Measurements from ENCODE around the gene WHRN. TPM values are rescaled to one million over a fixed set of nuclear protein-coding genes. Genes with fewer than 3 reads are reported as not detected.

The WHRN gene
- total RNA-seq, 1 donor from 2014 or later, result 0.80 TPM

DNA sequence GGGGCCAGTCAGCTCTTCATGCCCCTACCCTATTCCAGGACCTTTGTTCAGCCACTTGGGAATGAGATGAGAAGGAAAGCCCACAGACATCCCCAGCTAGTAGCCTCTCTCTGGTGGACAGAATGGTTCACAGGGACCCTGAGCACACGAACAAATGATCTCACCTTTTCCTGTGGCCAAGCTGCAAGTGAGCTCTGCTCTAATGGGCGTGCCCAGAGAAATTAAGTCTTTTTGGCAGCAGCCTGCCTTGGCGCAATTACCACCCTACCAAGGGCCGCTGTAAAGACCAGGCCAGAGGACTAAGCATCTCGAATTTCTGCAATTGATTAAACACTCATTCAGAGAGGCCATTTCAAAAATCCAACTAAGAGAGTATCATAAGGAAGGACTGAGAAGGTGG, 56.0 kb downstream of the WHRN start:
- no peak for DNase-seq
- no peaks in the 10 kb centered on the region for H3K36me3 ChIP-seq
- no peak overlapping the region for H3K4me3 ChIP-seq
- peaks cover 23% of the 10 kb centered on the region for H3K27me3 ChIP-seq (ENCODE audit: low read depth)
- H3K27ac ChIP-seq (replicated peaks), result no peak overlapping the region
- intact Hi-C loops (cut with micrococcal nuclease), result no loop called here
- H3K9me3 ChIP-seq (replicated peaks), result peaks cover 5% of the 10 kb centered on the region
- H3K4me1 ChIP-seq, result no peaks in the 10 kb centered on the region
- TF ChIP-seq, protein P1, sequence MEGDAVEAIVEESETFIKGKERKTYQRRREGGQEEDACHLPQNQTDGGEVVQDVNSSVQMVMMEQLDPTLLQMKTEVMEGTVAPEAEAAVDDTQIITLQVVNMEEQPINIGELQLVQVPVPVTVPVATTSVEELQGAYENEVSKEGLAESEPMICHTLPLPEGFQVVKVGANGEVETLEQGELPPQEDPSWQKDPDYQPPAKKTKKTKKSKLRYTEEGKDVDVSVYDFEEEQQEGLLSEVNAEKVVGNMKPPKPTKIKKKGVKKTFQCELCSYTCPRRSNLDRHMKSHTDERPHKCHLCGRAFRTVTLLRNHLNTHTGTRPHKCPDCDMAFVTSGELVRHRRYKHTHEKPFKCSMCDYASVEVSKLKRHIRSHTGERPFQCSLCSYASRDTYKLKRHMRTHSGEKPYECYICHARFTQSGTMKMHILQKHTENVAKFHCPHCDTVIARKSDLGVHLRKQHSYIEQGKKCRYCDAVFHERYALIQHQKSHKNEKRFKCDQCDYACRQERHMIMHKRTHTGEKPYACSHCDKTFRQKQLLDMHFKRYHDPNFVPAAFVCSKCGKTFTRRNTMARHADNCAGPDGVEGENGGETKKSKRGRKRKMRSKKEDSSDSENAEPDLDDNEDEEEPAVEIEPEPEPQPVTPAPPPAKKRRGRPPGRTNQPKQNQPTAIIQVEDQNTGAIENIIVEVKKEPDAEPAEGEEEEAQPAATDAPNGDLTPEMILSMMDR (IDR thresholded peaks at IDR 0.05; ENCODE audit: borderline replicate concordance), result no peak

DNA sequence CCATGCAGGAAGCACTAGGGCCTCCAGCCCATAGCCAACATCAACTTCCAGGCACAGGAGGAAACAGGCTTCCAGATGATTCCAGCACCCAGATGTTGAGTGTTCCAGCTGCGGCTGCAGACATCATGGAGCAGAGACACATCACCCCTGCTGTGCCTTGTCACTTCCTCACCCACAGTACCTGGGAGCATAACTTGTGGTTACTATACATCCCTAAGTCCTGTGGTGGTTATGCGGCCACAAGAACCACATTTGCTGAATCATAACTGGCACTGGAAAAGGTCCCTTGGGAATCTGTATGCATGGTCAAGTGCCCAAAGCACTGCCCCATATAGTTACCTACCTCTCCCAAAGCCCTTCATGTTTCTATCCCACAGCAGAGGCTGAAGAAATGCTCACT, 56.6 kb downstream of the WHRN start:
- H3K4me3 ChIP-seq, result no peak overlapping the region
- TF ChIP-seq, protein P1 (IDR thresholded peaks at IDR 0.05; ENCODE audit: borderline replicate concordance), result no peak
- H3K4me1 ChIP-seq, result no peaks in the 10 kb centered on the region
- intact Hi-C loops (cut with micrococcal nuclease), result no loop called here
- no peak for DNase-seq
- no peak overlapping the region for H3K27ac ChIP-seq (replicated peaks)
- peaks cover 23% of the 10 kb centered on the region for H3K27me3 ChIP-seq (ENCODE audit: low read depth)
- H3K36me3 ChIP-seq, result no peaks in the 10 kb centered on the region
- H3K9me3 ChIP-seq (replicated peaks), result no peaks in the 10 kb centered on the region

DNA sequence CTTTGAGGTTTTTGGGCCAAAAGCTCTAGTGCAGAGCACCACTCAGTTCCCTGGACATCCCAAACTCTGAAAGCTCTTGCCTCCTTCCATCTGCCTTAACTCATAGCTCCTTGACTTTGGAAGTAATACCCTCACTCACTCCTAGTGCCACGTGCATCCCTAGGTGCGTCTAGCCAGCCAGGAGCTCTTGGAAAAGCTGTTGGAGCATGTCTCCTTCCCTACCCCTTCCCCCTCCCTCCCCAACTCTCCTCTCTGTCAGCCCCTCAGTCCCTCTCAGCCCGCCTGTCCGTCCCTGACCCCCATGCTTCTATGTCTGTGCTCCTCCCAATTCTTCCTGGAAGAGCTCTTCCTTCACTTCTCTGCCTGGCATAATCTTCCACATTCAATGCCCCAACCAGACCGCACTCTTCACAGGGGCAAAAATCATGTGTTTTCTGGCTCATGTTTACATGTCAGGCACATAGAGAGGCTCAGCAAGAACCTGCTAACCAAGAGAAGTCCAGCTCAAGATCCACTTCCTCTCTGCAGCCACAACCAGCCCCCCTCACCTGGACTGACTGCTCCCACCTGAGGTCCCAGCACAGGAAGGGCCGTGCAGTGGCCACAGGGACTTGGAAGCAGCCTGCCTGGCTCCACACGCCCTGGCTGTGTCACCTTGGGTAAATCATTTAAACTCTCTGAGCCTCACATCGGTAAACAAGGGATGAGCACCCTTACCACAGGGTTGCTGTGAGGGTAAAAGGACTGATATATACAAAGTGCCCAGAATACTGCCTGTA, 58.4 kb downstream of the WHRN start:
- H3K27ac ChIP-seq (replicated peaks), result no peak overlapping the region
- intact Hi-C loops (cut with micrococcal nuclease), result no loop called here
- H3K9me3 ChIP-seq (replicated peaks), result no peaks in the 10 kb centered on the region
- no peaks in the 10 kb centered on the region for H3K4me1 ChIP-seq
- H3K36me3 ChIP-seq, result no peaks in the 10 kb centered on the region
- no peak for DNase-seq
- H3K27me3 ChIP-seq (ENCODE audit: low read depth), result peaks cover 12% of the 10 kb centered on the region
- H3K4me3 ChIP-seq, result no peak overlapping the region
- TF ChIP-seq, protein P1 (IDR thresholded peaks at IDR 0.05; ENCODE audit: borderline replicate concordance), result no peak

DNA sequence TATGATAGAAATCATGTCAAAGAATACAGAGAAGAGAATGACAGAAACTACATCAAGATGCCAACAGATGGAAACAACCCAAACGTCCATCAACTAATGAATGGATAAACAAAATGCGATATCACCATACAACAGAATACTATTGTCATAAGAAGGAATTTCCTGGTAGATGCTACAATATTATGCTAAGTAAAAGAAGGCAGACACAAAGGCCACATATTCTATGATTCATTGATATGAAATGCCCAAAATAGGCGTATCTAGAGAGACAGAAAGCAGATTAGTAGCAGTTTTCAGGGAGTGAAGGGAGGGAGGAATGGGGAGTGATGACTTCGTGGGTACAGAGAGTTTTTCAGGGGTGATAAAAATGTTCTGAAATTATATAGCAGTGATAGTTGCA, 59.2 kb downstream of the WHRN start:
- peaks cover 12% of the 10 kb centered on the region for H3K27me3 ChIP-seq (ENCODE audit: low read depth)
- TF ChIP-seq, protein P1 (IDR thresholded peaks at IDR 0.05; ENCODE audit: borderline replicate concordance), result no peak
- no peaks in the 10 kb centered on the region for H3K4me1 ChIP-seq
- no peak for DNase-seq
- H3K27ac ChIP-seq (replicated peaks), result no peak overlapping the region
- no peaks in the 10 kb centered on the region for H3K9me3 ChIP-seq (replicated peaks)
- no peak overlapping the region for H3K4me3 ChIP-seq
- H3K36me3 ChIP-seq, result no peaks in the 10 kb centered on the region
- intact Hi-C loops (cut with micrococcal nuclease), result no loop called here

DNA sequence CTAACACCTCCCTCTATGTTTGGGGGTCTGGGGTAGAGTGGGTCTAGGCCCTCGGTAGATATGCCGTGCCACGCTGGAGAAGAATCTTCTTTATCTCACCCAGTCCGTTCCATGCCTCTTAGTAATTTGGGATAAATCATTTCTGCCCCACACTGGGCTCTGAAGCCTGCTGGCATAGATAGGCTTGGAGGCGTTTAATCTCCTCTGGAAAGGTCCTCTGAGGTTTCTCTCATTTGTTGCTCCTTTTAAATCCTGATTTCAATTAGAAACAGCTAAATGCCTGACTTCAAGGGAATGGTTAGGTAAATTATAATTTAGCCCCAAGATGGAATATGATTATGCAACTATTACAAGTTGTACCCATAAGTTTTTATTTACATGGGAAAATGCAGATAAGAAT, 59.7 kb downstream of the WHRN start:
- no peaks in the 10 kb centered on the region for H3K4me1 ChIP-seq
- no peaks in the 10 kb centered on the region for H3K9me3 ChIP-seq (replicated peaks)
- TF ChIP-seq, protein P1 (IDR thresholded peaks at IDR 0.05; ENCODE audit: borderline replicate concordance), result no peak
- DNase-seq, result no peak
- intact Hi-C loops (cut with micrococcal nuclease), result no loop called here
- H3K27ac ChIP-seq (replicated peaks), result no peak overlapping the region
- H3K36me3 ChIP-seq, result no peaks in the 10 kb centered on the region
- H3K27me3 ChIP-seq (ENCODE audit: low read depth), result peaks cover 12% of the 10 kb centered on the region
- no peak overlapping the region for H3K4me3 ChIP-seq
